HG02852 (cell line): Measurements from ENCODE around the gene COX6B2.

Experiments used
- ATAC-seq: cut with Tn5 transposase; IDR thresholded peaks from one replicate; pipeline ENCODE4 v1.9.1; 2021; ENCODE audit warnings: mild to moderate bottlenecking, moderate library complexity; ENCODE audit not compliant: unreplicated experiment

COX6B2 gene

GRCh38 chr19:55315956-55316525 is 38.5 kb downstream of the COX6B2 start:
- ATAC-seq, result no peak

GRCh38 chr19:55314396-55314795 is 40.1 kb downstream of the COX6B2 start:
- no peak for ATAC-seq

GRCh38 chr19:55312621-55313512 is 41.7 kb downstream of the COX6B2 start:
- no peak for ATAC-seq

GRCh38 chr19:55311797-55312196 is 42.7 kb downstream of the COX6B2 start:
- ATAC-seq, result no peak

GRCh38 chr19:55311397-55311796 is 43.1 kb downstream of the COX6B2 start:
- no peak for ATAC-seq

GRCh38 chr19:55310498-55310897 is 44.0 kb downstream of the COX6B2 start:
- no peak for ATAC-seq

- no peak for ATAC-seq
Observed at GRCh38 chr19:55309448-55309847, 45.1 kb downstream of the COX6B2 start.

- no peak for ATAC-seq
Observed at GRCh38 chr19:55308281-55308680, 46.2 kb downstream of the COX6B2 start.

GRCh38 chr19:55306712-55307111 is 47.8 kb downstream of the COX6B2 start:
- no peak for ATAC-seq

GRCh38 chr19:55305983-55306562 is 48.4 kb downstream of the COX6B2 start:
- ATAC-seq, result no peak

GRCh38 chr19:55305491-55305890 is 49.0 kb downstream of the COX6B2 start:
- ATAC-seq, result no peak

- no peak for ATAC-seq
Observed at GRCh38 chr19:55304980-55305379, 49.5 kb downstream of the COX6B2 start.

GRCh38 chr19:55304279-55304978 is 50.1 kb downstream of the COX6B2 start:
- ATAC-seq, result no peak

- no peak for ATAC-seq
Observed at GRCh38 chr19:55303477-55303876, 51.0 kb downstream of the COX6B2 start.

- ATAC-seq, result no peak
Observed at GRCh38 chr19:55302318-55302703, 52.2 kb downstream of the COX6B2 start.

- ATAC-seq, result no peak
Observed at GRCh38 chr19:55301459-55302317, 52.8 kb downstream of the COX6B2 start.

- ATAC-seq, result no peak
Observed at GRCh38 chr19:55300886-55301458, 53.5 kb downstream of the COX6B2 start.

- ATAC-seq, result no peak
Observed at GRCh38 chr19:55299991-55300390, 54.5 kb downstream of the COX6B2 start.
